Testis (tissue), 2 donors: Measurements from ENCODE around the gene KRT35.

Experiments used
- POLR2A ChIP-seq: fragments of 450-650 bp; IDR thresholded peaks from one replicate; pipeline ENCODE4 v1.6.1; 2017; ENCODE audit warnings: antibody characterized with exemption, mild to moderate bottlenecking, moderate library complexity
- TF ChIP-seq, protein P1 (sequence below), 3 experiments: fragments of 450-650 bp in 2 of 3; fragments of 200-600 bp in 1 of 3; sonication (generic) in 1 of 3; IDR thresholded peaks; one replicate each; pipeline ENCODE4 v1.5.1; 2016 to 2019; ENCODE audit warnings: antibody characterized with exemption in 3 of 3, mild to moderate bottlenecking in 2 of 3, moderate library complexity in 1 of 3

DNA sequence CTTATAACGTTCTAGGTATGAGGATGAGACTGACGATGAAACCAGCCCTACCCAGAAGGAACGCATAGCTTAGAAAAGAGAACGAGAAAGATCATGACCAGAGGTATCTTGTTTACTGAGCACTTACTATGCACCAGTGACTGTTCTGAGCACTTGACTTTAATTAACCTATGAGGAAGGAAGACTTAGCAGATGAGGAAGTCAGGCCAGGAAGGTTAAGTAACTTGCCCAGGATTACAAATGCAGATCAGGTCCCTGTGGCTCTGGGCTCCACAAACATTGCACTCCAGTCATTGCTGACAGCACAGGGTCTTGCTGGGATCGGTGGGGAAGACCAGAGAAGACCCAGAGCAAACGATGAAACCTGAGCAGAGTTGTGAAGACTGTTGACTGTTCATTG is 17.3 kb upstream of the KRT35 start:
- TF ChIP-seq POLR2A = no peak
- TF ChIP-seq, protein P1, sequence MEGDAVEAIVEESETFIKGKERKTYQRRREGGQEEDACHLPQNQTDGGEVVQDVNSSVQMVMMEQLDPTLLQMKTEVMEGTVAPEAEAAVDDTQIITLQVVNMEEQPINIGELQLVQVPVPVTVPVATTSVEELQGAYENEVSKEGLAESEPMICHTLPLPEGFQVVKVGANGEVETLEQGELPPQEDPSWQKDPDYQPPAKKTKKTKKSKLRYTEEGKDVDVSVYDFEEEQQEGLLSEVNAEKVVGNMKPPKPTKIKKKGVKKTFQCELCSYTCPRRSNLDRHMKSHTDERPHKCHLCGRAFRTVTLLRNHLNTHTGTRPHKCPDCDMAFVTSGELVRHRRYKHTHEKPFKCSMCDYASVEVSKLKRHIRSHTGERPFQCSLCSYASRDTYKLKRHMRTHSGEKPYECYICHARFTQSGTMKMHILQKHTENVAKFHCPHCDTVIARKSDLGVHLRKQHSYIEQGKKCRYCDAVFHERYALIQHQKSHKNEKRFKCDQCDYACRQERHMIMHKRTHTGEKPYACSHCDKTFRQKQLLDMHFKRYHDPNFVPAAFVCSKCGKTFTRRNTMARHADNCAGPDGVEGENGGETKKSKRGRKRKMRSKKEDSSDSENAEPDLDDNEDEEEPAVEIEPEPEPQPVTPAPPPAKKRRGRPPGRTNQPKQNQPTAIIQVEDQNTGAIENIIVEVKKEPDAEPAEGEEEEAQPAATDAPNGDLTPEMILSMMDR (IDR thresholded peaks at IDR 0.05) = no peak
